ENCODE data around the gene PGM2L1.

DNA sequence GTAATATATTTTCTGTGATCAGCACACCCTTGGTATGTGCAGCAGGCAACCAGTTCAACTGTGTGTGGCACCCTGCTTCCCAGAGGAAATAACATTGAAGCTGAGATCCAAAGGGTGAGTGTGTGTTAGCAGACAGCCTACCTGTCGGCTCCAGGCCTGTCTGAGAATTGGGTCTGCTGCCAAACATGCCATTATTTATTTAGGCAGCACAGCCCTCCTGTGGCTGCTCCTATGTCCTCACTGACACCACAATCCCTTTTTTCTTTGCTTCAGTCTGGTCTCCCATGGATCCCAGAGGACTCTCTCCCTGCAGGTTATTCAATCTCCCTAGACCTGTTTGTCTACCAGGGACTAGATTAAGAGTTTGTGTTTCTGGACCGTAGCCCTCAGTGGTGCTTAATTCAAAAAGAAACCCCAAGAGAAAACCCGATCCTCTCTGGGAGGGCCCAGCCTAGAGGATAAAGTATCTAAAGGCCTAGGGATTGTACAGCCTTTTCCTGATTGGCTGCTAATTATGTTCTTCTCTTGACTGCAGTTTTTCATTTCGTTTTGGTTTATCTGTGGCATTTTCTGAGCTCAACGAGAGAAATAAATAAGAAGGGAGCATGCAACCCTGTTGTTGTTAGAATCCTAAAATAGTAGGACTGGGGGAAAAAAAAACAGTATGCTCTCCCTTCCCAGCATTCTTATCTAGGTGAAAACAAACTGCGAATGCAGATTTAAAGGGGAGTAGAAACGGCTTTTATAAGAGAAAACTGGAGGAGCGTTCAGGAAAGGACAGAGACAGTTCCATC, 45.0 kb upstream of the PGM2L1 start:
- TF ChIP-seq, protein P1, sequence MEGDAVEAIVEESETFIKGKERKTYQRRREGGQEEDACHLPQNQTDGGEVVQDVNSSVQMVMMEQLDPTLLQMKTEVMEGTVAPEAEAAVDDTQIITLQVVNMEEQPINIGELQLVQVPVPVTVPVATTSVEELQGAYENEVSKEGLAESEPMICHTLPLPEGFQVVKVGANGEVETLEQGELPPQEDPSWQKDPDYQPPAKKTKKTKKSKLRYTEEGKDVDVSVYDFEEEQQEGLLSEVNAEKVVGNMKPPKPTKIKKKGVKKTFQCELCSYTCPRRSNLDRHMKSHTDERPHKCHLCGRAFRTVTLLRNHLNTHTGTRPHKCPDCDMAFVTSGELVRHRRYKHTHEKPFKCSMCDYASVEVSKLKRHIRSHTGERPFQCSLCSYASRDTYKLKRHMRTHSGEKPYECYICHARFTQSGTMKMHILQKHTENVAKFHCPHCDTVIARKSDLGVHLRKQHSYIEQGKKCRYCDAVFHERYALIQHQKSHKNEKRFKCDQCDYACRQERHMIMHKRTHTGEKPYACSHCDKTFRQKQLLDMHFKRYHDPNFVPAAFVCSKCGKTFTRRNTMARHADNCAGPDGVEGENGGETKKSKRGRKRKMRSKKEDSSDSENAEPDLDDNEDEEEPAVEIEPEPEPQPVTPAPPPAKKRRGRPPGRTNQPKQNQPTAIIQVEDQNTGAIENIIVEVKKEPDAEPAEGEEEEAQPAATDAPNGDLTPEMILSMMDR (conservative IDR thresholded peaks at IDR 0.05): peak; percentile 81
- TF ChIP-seq ZFX (IDR thresholded peaks at IDR 0.05): no peak
